HG03521 (cell line): Measurements from ENCODE around the gene HSD11B1L.
"Not testable (repeated sequence)": the region's sequence is repeated elsewhere in the genome, so short reads cannot be mapped to it uniquely, and the experiment has no call there.

Source experiments
- ATAC-seq: cut with Tn5 transposase; IDR thresholded peaks from one replicate; pipeline ENCODE4 v1.9.1; 2021; ENCODE audit warnings: mild to moderate bottlenecking, moderate library complexity; ENCODE audit not compliant: unreplicated experiment

HSD11B1L gene

GRCh38 chr19:5719961-5720790 is 39.3 kb downstream of the HSD11B1L start, which contains the start of the genes CATSPERD and LONP1:
TSS of gene CATSPERD (plus strand) at chr19:5720637. CDS start at chr19:5720738, 101 bp downstream.
TSS of gene LONP1 (minus strand) at chr19:5720146. CDS start at chr19:5720132, 14 bp downstream.
- ATAC-seq, result peak; percentile 78

GRCh38 chr19:5727453-5728050 is 46.7 kb downstream of the HSD11B1L start:
- ATAC-seq, result no peak

GRCh38 chr19:5733172-5733571 is 52.3 kb downstream of the HSD11B1L start:
- ATAC-seq, result not testable (repeated sequence)
